Memory B cell (primary cell): ENCODE measurements around the gene KAT7.
"Not testable (repeated sequence)": the region's sequence is repeated elsewhere in the genome, so short reads cannot be mapped to it uniquely, and the experiment has no call there.

Source experiments
- ATAC-seq: fragments of 150-1000 bp; cut with Tn5 transposase; 2 replicates; pipeline ENCODE4 v1.10.0; 2021; ENCODE audit warnings: low read depth, mild to moderate bottlenecking, moderate library complexity
- DNase-seq, 2 donors: peaks; one replicate each; pipeline ENCODE4 v3.0.0; 2022; ENCODE audit warnings: low spot score in 2 of 2
- H3K27ac Mint-ChIP-seq: one replicate; pipeline ENCODE4 v1.8.0; 2022; ENCODE audit warnings: mild to moderate bottlenecking, moderate library complexity, mixed read lengths
- H3K27me3 Mint-ChIP-seq: one replicate; pipeline ENCODE4 v1.8.0; 2022; ENCODE audit warnings: mixed read lengths
- H3K36me3 Mint-ChIP-seq: one replicate; pipeline ENCODE4 v1.8.0; 2022; ENCODE audit warnings: mild to moderate bottlenecking, mixed read lengths
- H3K4me1 Mint-ChIP-seq: one replicate; pipeline ENCODE4 v1.8.0; 2022; ENCODE audit warnings: mixed read lengths
- H3K4me3 Mint-ChIP-seq: one replicate; pipeline ENCODE4 v1.8.0; 2022; ENCODE audit warnings: mild to moderate bottlenecking, moderate library complexity, mixed read lengths
- H3K9me3 Mint-ChIP-seq: one replicate; pipeline ENCODE4 v1.8.0; 2022; ENCODE audit warnings: mixed read lengths

Gene KAT7

GRCh38 chr17:49755663-49756283 is 32.7 kb upstream of the KAT7 start:
- Mint-ChIP-seq H3K27me3 (no peaks in the 10 kb centered on the region), H3K36me3 (peaks cover 5% of the 10 kb centered on the region), H3K4me1 (peaks cover 52% of the 10 kb centered on the region), H3K4me3 (no peak overlapping the region), H3K27ac (peak overlapping the region; percentile 80), H3K9me3 (no peaks in the 10 kb centered on the region)
- DNase-seq (no peak), ATAC-seq (no peak)

GRCh38 chr17:49756323-49757150 is 31.9 kb upstream of the KAT7 start:
- H3K9me3 Mint-ChIP-seq, result no peaks in the 10 kb centered on the region
- peaks cover 54% of the 10 kb centered on the region for H3K4me1 Mint-ChIP-seq
- ATAC-seq, result no peak
- H3K27ac Mint-ChIP-seq, result peak overlapping the region; percentile 80
- H3K4me3 Mint-ChIP-seq, result no peak overlapping the region
- peaks cover 5% of the 10 kb centered on the region for H3K36me3 Mint-ChIP-seq
- H3K27me3 Mint-ChIP-seq, result no peaks in the 10 kb centered on the region
- DNase-seq, result no peak

DNA sequence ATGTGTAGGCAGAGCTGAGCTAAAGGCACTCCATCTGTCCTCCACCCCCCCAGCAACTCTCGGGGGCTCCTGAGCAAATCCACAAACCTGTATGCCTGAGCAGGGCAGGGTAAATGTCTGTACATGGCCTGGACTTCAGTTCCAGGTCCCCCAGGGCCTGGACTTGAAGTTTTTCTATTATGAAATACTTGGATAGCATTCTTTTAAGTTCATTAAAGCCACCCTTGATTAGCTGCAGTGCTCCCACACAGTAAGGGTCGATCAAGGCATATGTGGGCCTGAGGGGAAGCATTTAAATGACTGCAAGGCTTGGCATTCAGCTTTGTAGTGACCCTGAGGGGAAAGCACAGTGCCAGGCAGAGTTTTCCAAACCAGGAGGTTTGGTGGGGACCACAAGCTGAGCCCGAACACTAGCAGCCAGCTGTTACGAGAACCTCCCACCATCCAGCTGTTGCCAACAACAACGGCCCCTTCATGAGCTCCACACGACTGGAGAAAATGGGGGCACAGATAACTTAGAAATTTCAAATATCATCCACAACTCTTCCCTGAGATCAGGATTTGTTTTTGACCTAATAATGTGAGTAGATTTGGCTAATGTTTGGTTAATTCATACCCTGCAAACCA is 31.2 kb upstream of the KAT7 start:
- ATAC-seq (no peak), DNase-seq (no peak)
- Mint-ChIP-seq H3K27me3 (no peaks in the 10 kb centered on the region), H3K27ac (no peak overlapping the region), H3K4me3 (no peak overlapping the region), H3K36me3 (peaks cover 5% of the 10 kb centered on the region), H3K4me1 (peaks cover 59% of the 10 kb centered on the region), H3K9me3 (no peaks in the 10 kb centered on the region)

DNA sequence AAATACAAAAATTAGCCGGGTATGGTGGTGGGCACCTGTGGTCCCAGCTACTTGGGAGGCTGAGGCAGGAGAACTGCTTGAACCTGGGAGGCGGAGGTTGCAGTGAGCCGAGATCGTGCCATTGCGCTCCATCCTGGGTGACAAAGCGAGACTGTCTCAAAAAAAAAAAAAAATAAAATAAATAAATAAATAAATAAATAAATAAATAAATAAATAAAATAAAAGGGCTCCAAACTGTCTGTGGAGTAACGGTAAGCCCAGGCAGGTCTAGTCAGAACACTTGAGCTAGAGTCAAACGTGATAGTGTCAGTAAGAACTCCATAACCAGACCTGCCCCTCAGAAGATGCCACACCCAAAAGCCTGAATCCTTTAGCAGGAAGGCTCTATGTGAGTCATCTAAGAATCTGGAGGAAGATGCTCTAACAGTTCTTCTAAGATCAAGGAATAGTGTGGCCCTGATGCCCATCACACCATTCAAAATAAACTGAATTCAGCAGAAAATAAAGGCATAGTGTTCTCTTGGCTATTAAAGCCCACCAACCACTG is 29.9 kb upstream of the KAT7 start:
- peaks cover 62% of the 10 kb centered on the region for H3K4me1 Mint-ChIP-seq
- not testable (repeated sequence) for H3K9me3 Mint-ChIP-seq, H3K4me3 Mint-ChIP-seq, H3K36me3 Mint-ChIP-seq, H3K27me3 Mint-ChIP-seq, DNase-seq, ATAC-seq
- H3K27ac Mint-ChIP-seq, result peak overlapping the region; percentile 22

DNA sequence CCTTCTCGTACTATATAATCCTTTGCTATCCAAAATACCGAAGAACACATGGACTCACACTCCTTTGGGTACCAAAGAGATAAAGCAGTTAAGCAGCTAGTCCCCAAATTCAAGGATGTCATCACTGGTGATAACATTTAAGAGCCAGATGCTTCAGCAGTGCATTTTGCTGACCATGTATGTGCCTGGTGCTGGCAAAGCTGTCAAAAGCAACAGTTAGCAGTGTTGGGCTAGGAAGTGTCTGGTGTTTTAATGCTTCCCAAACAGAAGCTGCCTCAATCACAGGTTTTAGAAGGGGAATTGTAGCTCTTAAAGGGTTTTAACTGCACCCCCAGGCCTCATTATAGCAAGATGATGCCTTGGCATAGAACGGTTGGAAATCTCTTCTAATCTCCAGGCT is 29.3 kb upstream of the KAT7 start:
- H3K4me1 Mint-ChIP-seq, result peaks cover 60% of the 10 kb centered on the region
- peaks cover 5% of the 10 kb centered on the region for H3K36me3 Mint-ChIP-seq
- H3K27ac Mint-ChIP-seq, result peak overlapping the region; percentile 22
- H3K4me3 Mint-ChIP-seq, result no peak overlapping the region
- H3K27me3 Mint-ChIP-seq, result no peaks in the 10 kb centered on the region
- no peaks in the 10 kb centered on the region for H3K9me3 Mint-ChIP-seq
- ATAC-seq (no peak), DNase-seq (no peak)

GRCh38 chr17:49760296-49760695 is 28.2 kb upstream of the KAT7 start:
- H3K36me3 Mint-ChIP-seq, result peaks cover 5% of the 10 kb centered on the region
- H3K27me3 Mint-ChIP-seq, result no peaks in the 10 kb centered on the region
- peak overlapping the region; percentile 22 for H3K27ac Mint-ChIP-seq
- no peak for ATAC-seq
- H3K4me3 Mint-ChIP-seq, result peak overlapping the region; percentile 14
- H3K9me3 Mint-ChIP-seq, result no peaks in the 10 kb centered on the region
- DNase-seq, result no peak
- peaks cover 59% of the 10 kb centered on the region for H3K4me1 Mint-ChIP-seq

GRCh38 chr17:49760932-49761558 is 27.4 kb upstream of the KAT7 start:
- Mint-ChIP-seq H3K27ac (peak overlapping the region; percentile 22), H3K4me1 (peaks cover 53% of the 10 kb centered on the region), H3K4me3 (no peak overlapping the region), H3K27me3 (no peaks in the 10 kb centered on the region), H3K36me3 (peaks cover 5% of the 10 kb centered on the region), H3K9me3 (no peaks in the 10 kb centered on the region)
- no peak for ATAC-seq
- no peak for DNase-seq

DNA sequence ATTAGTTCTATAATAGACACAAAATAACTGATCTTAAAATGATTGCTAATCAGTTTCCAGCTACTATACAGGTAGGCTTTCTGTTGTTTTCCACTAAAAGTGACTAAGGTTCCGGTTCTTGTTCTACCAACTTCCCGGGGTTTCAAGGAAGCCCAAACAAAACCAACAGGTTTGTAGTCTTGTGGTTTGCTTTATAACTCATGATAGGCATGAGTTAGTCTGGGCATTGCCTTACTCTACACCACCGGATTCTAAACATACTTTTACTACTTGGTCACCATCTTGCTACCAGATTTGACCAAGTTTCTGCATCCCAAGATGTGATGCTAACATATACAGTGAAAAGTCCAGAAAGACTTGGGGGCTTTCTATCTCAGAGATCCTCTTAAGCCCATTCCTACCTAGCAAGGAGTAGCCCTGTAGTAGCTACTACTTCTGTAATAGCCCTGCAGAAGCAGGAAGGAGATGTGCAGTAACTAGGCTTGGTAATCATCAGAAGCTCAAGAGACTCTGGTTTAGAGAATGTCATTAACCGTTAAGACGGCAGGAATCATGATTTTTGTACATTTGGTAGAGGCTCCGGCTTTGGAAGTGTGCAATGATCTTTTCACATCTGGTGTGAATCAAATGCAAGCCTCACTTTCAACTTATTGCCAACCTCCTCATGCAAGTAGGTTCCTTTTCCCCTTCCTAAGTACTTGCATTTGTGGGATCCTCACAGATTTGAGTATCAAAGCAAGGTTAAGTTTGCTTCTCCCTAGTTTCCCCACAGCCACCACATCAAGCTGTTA is 26.1 kb upstream of the KAT7 start:
- no peak for DNase-seq
- Mint-ChIP-seq H3K4me1 (peaks cover 48% of the 10 kb centered on the region), H3K27me3 (no peaks in the 10 kb centered on the region), H3K4me3 (peak overlapping the region; percentile 96), H3K9me3 (no peaks in the 10 kb centered on the region), H3K36me3 (peaks cover 5% of the 10 kb centered on the region), H3K27ac (peak overlapping the region; percentile 91)
- no peak for ATAC-seq

- H3K4me3 Mint-ChIP-seq, result peak within 1 kb of the TSS; percentile 96
- H3K36me3 Mint-ChIP-seq, result peaks cover 5% of the 10 kb centered on the region
- ATAC-seq (peak; percentile 87), DNase-seq (peak; percentile 81 to 95)
- H3K27ac Mint-ChIP-seq, result peak within 1 kb of the TSS; percentile 91
- no peaks in the 10 kb centered on the region for H3K9me3 Mint-ChIP-seq
- H3K4me1 Mint-ChIP-seq, result peaks cover 41% of the 10 kb centered on the region
- H3K27me3 Mint-ChIP-seq, result no peaks in the 10 kb centered on the region
These were observed 24.5 kb upstream of the KAT7 start, which contains the start of gene FAM117A for GRCh38 chr17:49763735-49764558. TSS of gene FAM117A (minus strand) at chr17:49764131. CDS start at chr17:49764087, 44 bp downstream.

- Mint-ChIP-seq H3K4me1 (peaks cover 37% of the 10 kb centered on the region), H3K27ac (peak overlapping the region; percentile 91), H3K36me3 (peaks cover 4% of the 10 kb centered on the region), H3K9me3 (no peaks in the 10 kb centered on the region), H3K27me3 (no peaks in the 10 kb centered on the region), H3K4me3 (peak overlapping the region; percentile 96)
- DNase-seq (no peak), ATAC-seq (peak; percentile 1)
These were observed 23.8 kb upstream of the KAT7 start for GRCh38 chr17:49764559-49765180.

DNA sequence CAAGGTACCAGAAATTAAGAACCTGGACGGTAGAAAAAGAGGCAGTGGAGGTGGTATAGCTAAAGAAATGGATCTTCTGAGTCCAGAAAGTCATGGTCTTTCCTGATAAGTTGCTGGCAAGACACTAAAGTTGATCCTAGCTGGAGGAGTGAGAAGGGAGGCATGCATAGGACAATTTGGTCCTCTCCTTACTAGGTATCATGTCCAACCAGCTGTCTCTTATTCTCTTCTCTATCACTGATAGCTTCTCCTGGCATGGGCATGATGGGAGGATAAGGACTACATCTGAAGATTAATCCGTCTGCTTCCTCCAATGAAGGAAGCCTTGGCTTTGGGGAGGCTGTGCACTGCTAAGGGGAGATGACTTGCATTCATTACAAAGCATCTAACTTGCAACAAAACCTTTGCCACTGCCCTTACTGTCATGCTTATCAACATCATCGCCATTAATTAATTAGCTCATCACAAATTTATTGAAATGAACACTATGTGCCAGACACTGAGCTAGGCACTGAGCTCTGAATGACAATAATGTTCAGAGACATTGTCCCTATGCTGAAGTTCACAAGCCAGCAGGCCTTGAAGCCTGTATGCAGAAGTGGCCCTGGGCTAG is 21.5 kb upstream of the KAT7 start:
- H3K27me3 Mint-ChIP-seq, result no peaks in the 10 kb centered on the region
- H3K4me3 Mint-ChIP-seq, result no peak overlapping the region
- H3K9me3 Mint-ChIP-seq, result no peaks in the 10 kb centered on the region
- H3K4me1 Mint-ChIP-seq, result peaks cover 19% of the 10 kb centered on the region
- H3K36me3 Mint-ChIP-seq, result no peaks in the 10 kb centered on the region
- H3K27ac Mint-ChIP-seq, result no peak overlapping the region
- DNase-seq, result no peak
- no peak for ATAC-seq
